Esophagus squamous epithelium (tissue), 5 donors: ENCODE data around the gene OCA2. TPM values are rescaled to one million over a fixed set of nuclear protein-coding genes. Genes with fewer than 3 reads are reported as not detected.

Experiments
- DNase-seq: peaks from one replicate; lab custom pipeline; 2025; lab: John Stamatoyannopoulos, UW
- H3K27ac ChIP-seq, 4 donors: fragments of 200-600 bp; sonication (generic); one replicate each; pipeline ENCODE4 v1.5.1; 2016 to 2019; ENCODE audit warnings: mild to moderate bottlenecking in 1 of 4
- H3K27me3 ChIP-seq, 4 donors: fragments of 200-600 bp; sonication (generic); 1 replicate in 3 of 4; 2 replicates in 1 of 4; pipeline versions ENCODE4 v1.5.1 to v1.6.0; 2017 to 2021; ENCODE audit warnings: antibody characterized with exemption in 1 of 4
- H3K36me3 ChIP-seq, 3 donors: fragments of 200-600 bp; sonication (generic); one replicate each; pipeline ENCODE4 v1.5.1; 2016 to 2019
- H3K4me1 ChIP-seq, 3 donors: fragments of 200-600 bp; sonication (generic); one replicate each; pipeline ENCODE4 v1.5.1; 2017 to 2019
- H3K4me3 ChIP-seq, 4 donors: fragments of 200-600 bp; sonication (generic); 1 replicate in 3 of 4; 2 replicates in 1 of 4; pipeline ENCODE4 v1.5.1; 2016 to 2019; ENCODE audit warnings: mild to moderate bottlenecking in 2 of 4, moderate library complexity in 1 of 4
- H3K9me3 ChIP-seq, 3 donors: fragments of 200-600 bp; sonication (generic); one replicate each; pipeline ENCODE4 v1.5.1; 2016 to 2019
- POLR2A ChIP-seq, 4 donors: fragments of 450-650 bp; IDR thresholded peaks; one replicate each; pipeline ENCODE4 v1.6.1; 2017; ENCODE audit warnings: antibody characterized with exemption in 4 of 4, mild to moderate bottlenecking in 4 of 4, moderate library complexity in 3 of 4
- WGBS, 2 donors: methylation state at CpG; one replicate each; pipeline ENCODE4 v1.1.5; 2018; 5-methylcytosine and 5-hydroxymethylcytosine counted together
- intact Hi-C: fragments of 100-400 bp; cut with DNase I; formaldehyde crosslinking; loops from one replicate; pipeline ENCODE4 v1.15.0; 2022
- total RNA-seq, 4 donors: library from RNA; depleted of rRNA; stranded (reverse); fragments of >200 nt; gene quantifications; one replicate each; pipeline ENCODE4 v1.1.0, GENCODE V29; 2016
- TF ChIP-seq, protein P1 (sequence below), 6 experiments: fragments of 450-650 bp in 4 of 6; fragments of 200-600 bp in 2 of 6; sonication (generic) in 2 of 6; IDR thresholded peaks; one replicate each; pipeline ENCODE4 v1.5.1; 2016 to 2019; ENCODE audit warnings: antibody characterized with exemption in 6 of 6, mild to moderate bottlenecking in 4 of 6, moderate library complexity in 4 of 6
- donor health status: DM: yes; HTN: yes; CAD: no.

OCA2 gene
- total RNA-seq, 4 donors from 2014 or later = 1.7 to 5.5 (median 4.6) TPM

DNA sequence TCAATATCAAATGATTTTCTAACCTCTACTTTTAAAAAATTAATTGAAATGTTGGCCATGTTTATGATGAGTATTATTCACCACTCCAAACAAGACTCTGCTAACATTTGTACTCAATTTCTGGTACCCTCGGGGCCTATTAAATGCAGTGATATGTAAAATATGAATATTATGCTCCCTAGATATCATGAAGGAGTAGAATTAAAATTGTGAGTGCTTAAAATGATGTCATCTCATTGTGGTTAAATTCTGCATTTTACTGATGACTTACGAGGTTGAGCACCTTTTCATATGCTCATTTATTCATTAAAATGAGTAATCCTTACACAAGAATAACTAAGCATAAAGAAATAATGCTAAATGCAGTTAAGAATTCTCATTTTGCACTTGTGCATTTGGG lies 159.9 kb downstream of the OCA2 start:
- Histone ChIP-seq H3K4me1 (no peaks in the 10 kb centered on the region), H3K27me3 (no peaks in the 10 kb centered on the region), H3K27ac (no peak overlapping the region), H3K9me3 (no peaks in the 10 kb centered on the region), H3K4me3 (no peak overlapping the region), H3K36me3 (no peaks in the 10 kb centered on the region)
- WGBS, 2 donors = 66 to 83% methylated on average over 2 of the region's 2 CpGs
- intact Hi-C loops = no loop called here
- TF ChIP-seq, protein P1, sequence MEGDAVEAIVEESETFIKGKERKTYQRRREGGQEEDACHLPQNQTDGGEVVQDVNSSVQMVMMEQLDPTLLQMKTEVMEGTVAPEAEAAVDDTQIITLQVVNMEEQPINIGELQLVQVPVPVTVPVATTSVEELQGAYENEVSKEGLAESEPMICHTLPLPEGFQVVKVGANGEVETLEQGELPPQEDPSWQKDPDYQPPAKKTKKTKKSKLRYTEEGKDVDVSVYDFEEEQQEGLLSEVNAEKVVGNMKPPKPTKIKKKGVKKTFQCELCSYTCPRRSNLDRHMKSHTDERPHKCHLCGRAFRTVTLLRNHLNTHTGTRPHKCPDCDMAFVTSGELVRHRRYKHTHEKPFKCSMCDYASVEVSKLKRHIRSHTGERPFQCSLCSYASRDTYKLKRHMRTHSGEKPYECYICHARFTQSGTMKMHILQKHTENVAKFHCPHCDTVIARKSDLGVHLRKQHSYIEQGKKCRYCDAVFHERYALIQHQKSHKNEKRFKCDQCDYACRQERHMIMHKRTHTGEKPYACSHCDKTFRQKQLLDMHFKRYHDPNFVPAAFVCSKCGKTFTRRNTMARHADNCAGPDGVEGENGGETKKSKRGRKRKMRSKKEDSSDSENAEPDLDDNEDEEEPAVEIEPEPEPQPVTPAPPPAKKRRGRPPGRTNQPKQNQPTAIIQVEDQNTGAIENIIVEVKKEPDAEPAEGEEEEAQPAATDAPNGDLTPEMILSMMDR (IDR thresholded peaks at IDR 0.05) = no peak
- TF ChIP-seq POLR2A (IDR thresholded peaks at IDR 0.05) = no peak
- DNase-seq = no peak

- Histone ChIP-seq H3K9me3 (peaks cover 0 to under 1% (median 0%) of the 10 kb centered on the region in 3 donors), H3K36me3 (no peaks in the 10 kb centered on the region), H3K4me3 (no peak overlapping the region), H3K27ac (no peak overlapping the region), H3K27me3 (no peaks in the 10 kb centered on the region), H3K4me1 (no peaks in the 10 kb centered on the region)
- DNase-seq = no peak
- TF ChIP-seq, protein P1 (IDR thresholded peaks at IDR 0.05) = no peak
- TF ChIP-seq POLR2A (IDR thresholded peaks at IDR 0.05) = no peak
- WGBS, 2 donors = 58 to 67% methylated on average over 1 of the region's 1 CpG
- intact Hi-C loops = no loop called here
Measured at GRCh38 chr15:27937851-27938250, 161.3 kb downstream of the OCA2 start.

GRCh38 chr15:27936164-27936563 lies 163.0 kb downstream of the OCA2 start:
- H3K27me3 ChIP-seq = no peaks in the 10 kb centered on the region
- 60 to 76% methylated on average over 2 of the region's 2 CpGs for WGBS, 2 donors
- H3K36me3 ChIP-seq = no peaks in the 10 kb centered on the region
- H3K9me3 ChIP-seq = peaks cover 0 to 8% (median 7%) of the 10 kb centered on the region in 3 donors
- no peaks in the 10 kb centered on the region for H3K4me1 ChIP-seq
- H3K4me3 ChIP-seq = no peak overlapping the region
- intact Hi-C loops = no loop called here
- no peak overlapping the region for H3K27ac ChIP-seq
- TF ChIP-seq, protein P1 (IDR thresholded peaks at IDR 0.05) = no peak
- no peak for TF ChIP-seq POLR2A (IDR thresholded peaks at IDR 0.05)
- no peak for DNase-seq

DNA sequence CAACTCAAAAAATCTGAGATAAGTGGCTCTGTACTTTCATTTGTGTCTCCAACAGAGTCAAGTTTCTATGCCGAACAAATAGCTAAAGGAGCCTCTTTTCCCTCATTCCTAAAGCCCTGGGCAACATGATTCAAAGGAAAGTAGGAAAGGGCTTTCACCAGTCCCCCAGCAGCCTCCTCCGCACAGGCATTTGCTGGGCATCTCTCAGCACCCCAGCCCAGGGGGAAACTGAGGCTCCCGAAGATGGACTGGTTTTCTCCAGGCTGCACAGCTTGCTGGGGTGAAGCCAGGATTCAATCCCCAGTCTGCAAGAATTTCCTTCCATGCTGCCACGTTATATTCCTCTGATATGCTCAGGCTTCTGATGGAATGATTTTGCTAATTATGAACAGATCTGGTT lies 163.8 kb downstream of the OCA2 start:
- Histone ChIP-seq H3K27ac (no peak overlapping the region), H3K27me3 (no peaks in the 10 kb centered on the region), H3K4me3 (no peak overlapping the region), H3K4me1 (no peaks in the 10 kb centered on the region), H3K9me3 (peaks cover 0 to 8% (median 7%) of the 10 kb centered on the region in 3 donors), H3K36me3 (no peaks in the 10 kb centered on the region)
- no peak for DNase-seq
- TF ChIP-seq, protein P1 (IDR thresholded peaks at IDR 0.05) = no peak
- WGBS, 2 donors = 69 to 82% methylated on average over 4 of the region's 4 CpGs
- intact Hi-C loops = no loop called here

GRCh38 chr15:27934782-27935181 lies 164.3 kb downstream of the OCA2 start:
- 86 to 87% methylated on average over 5 to 9 of the region's 9 CpGs for WGBS, 2 donors
- TF ChIP-seq, protein P1 (IDR thresholded peaks at IDR 0.05) = no peak

More at GRCh38 chr15:27934782-27935181, 164.3 kb downstream of the OCA2 start:
- DNase-seq = no peak
- intact Hi-C loops = no loop called here
- H3K27ac ChIP-seq = no peak overlapping the region
- no peaks in the 10 kb centered on the region for H3K27me3 ChIP-seq
- no peaks in the 10 kb centered on the region for H3K36me3 ChIP-seq
- peaks cover 0 to 8% (median 7%) of the 10 kb centered on the region in 3 donors for H3K9me3 ChIP-seq
- H3K4me1 ChIP-seq = no peaks in the 10 kb centered on the region
- H3K4me3 ChIP-seq = no peak overlapping the region
